ENCODE results near the gene HMGCR. TPM values are rescaled to one million over a fixed set of nuclear protein-coding genes. Genes with fewer than 3 reads are reported as not detected.

HMGCR gene
- polyA plus RNA-seq, 2 of the 4 experiments (the other 2 are of a cell fraction) = 25.9 to 35.0 TPM

DNA sequence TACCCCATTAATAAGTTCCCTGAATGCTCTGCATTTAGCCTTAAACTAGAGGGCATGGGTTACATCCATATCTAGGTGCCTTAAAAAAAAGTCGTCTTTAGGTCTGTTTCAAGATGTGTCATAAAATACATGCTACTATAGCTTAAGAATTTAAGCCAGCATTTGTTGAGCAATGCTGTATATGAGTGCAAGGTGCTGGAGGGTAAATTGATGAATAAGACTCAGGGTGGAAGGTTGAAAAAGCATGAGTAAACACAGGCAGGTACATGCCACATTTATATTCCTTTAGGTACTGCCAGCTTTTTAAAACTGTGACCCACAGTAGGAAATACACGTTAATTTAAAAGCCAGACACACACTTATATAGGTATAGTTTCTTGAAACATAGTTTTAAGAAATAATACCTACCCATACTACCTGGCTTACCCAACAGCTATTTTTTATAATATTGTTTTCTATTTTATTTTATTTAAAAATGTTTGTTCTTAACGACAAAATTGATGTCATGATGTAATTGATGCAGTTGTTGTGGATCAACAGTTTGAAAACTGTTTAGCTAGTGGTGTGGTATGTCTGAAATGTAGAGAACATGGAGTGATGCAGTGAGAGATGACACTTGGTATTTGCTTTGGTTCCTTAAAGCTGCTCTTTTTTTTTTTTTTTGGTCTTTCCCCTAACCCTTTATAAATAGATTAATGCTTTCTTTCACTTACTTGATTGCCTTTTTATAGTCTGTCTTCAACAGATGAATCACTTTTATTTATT, 3.9 kb downstream of the HMGCR start (continued):
- TF ChIP-seq, protein P1, sequence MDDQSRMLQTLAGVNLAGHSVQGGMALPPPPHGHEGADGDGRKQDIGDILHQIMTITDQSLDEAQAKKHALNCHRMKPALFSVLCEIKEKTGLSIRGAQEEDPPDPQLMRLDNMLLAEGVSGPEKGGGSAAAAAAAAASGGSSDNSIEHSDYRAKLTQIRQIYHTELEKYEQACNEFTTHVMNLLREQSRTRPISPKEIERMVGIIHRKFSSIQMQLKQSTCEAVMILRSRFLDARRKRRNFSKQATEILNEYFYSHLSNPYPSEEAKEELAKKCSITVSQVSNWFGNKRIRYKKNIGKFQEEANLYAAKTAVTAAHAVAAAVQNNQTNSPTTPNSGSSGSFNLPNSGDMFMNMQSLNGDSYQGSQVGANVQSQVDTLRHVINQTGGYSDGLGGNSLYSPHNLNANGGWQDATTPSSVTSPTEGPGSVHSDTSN (IDR thresholded peaks at IDR 0.05) = no peak
- TF ChIP-seq NFE2L2 (conservative IDR thresholded peaks at IDR 0.05; ENCODE audit: low read length) (no peak), RFX5 (IDR thresholded peaks at IDR 0.05) (no peak), HOXB13 (CRISPR knock-in tag; IDR thresholded peaks at IDR 0.05; ENCODE audit: low read depth) (no peak), ZSCAN20 (CRISPR knock-in tag; IDR thresholded peaks at IDR 0.05) (no peak)

DNA sequence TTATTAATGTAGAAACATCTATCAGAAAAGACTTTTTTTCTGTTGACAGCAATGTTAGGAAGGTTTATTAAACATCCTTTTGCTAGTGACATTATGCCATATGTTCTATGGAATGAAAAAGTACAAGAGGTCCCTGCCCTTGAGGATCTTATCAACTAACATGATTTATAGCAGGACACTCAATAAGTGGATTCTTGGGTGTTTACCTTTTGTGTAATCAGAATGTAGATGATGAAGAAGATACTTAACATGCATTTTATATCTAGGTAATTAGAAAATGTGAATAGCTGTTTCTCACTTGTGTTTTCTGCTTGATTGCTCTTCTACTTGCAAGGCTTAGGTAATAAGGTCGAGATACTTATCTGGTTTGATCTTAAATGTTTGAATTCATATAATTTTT, 4.9 kb downstream of the HMGCR start:
- CTCF ChIA-PET = no interaction called here

DNA sequence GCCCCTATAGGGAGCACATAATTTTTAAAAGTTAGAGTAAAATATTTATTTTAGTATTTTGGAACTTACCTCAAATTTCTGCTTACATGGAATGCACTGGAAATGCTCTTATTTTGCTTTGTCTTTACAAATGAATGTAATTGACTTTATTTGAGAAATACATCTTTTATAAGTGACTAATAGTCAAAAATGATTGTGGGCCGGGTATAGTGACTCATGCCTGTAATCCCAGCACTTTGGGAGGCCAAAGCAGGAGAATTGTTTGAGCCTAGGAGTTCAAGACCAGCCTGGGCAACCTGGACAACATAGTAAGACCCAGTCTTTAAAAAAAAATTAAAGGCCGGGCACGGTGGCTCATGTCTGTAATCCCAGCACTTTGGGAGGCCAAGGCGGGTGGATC, 5.8 kb downstream of the HMGCR start:
- H3K27ac ChIP-seq = no peak overlapping the region
- H3K4me3 ChIP-seq = no peak overlapping the region
- no peak for FAIRE-seq
- ChIA-PET CTCF (interaction anchor here (0.8 kb wide), 1 partner anchor 22 kb away, joined by 3 read pairs; no protein-coding TSS in a partner anchor), POLR2A (no interaction called here)
- no peaks in the 10 kb centered on the region for H3K9me3 ChIP-seq
- ATAC-seq = no peak
- 82% methylated on average over 4 of the region's 4 CpGs for WGBS (ENCODE audit: missing lambda C conversion rate)
- no peak overlapping the region for H3K4me2 ChIP-seq
- TF ChIP-seq FOSL2 (IDR thresholded peaks at IDR 0.05) (no peak), FOSL2 (CRISPR knock-in tag; IDR thresholded peaks at IDR 0.05) (peak; percentile 11; the same call in 1 of the 2 replicates), HEYL (CRISPR knock-in tag; IDR thresholded peaks at IDR 0.05) (no peak), RNF2 (IDR thresholded peaks at IDR 0.05; ENCODE audit: borderline replicate concordance, low read depth) (no peak)
- no peak for DNase-seq (ENCODE audit: low read depth in 1 of 2, low spot score in 1 of 2)
- peaks cover 34% of the 10 kb centered on the region for H3K4me1 ChIP-seq

More for the DNA sequence above, 4.9 kb downstream of the HMGCR start:
- ATAC-seq (no peak), DNase-seq (ENCODE audit: low read depth in 1 of 2, low spot score in 1 of 2) (no peak), FAIRE-seq (no peak)
- Histone ChIP-seq H3K27ac (no peak overlapping the region), H3K4me1 (peaks cover 34% of the 10 kb centered on the region), H3K9me3 (no peaks in the 10 kb centered on the region), H3K4me3 (no peak overlapping the region), H3K4me2 (no peak overlapping the region; the same call in 2 of the 3 replicates)
- WGBS (ENCODE audit: missing lambda C conversion rate) = 91% methylated on average over 1 of the region's 1 CpG
- TF ChIP-seq, protein P2, sequence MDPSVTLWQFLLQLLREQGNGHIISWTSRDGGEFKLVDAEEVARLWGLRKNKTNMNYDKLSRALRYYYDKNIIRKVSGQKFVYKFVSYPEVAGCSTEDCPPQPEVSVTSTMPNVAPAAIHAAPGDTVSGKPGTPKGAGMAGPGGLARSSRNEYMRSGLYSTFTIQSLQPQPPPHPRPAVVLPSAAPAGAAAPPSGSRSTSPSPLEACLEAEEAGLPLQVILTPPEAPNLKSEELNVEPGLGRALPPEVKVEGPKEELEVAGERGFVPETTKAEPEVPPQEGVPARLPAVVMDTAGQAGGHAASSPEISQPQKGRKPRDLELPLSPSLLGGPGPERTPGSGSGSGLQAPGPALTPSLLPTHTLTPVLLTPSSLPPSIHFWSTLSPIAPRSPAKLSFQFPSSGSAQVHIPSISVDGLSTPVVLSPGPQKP (IDR thresholded peaks at IDR 0.05; ENCODE audit: low read depth, low read length) = no peak
- TF ChIP-seq, protein P3, sequence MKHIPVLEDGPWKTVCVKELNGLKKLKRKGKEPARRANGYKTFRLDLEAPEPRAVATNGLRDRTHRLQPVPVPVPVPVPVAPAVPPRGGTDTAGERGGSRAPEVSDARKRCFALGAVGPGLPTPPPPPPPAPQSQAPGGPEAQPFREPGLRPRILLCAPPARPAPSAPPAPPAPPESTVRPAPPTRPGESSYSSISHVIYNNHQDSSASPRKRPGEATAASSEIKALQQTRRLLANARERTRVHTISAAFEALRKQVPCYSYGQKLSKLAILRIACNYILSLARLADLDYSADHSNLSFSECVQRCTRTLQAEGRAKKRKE (CRISPR knock-in tag; IDR thresholded peaks at IDR 0.05; ENCODE audit: low read depth) = no peak
- TF ChIP-seq SMC3 (IDR thresholded peaks at IDR 0.05) (no peak), MAZ (IDR thresholded peaks at IDR 0.05; ENCODE audit: borderline replicate concordance, low read depth, low read length) (no peak), NR3C1 (IDR thresholded peaks at IDR 0.05) (no peak), SREBF2 (IDR thresholded peaks at IDR 0.05) (no peak), RCOR1 (IDR thresholded peaks at IDR 0.05; ENCODE audit: low read depth, low read length) (no peak), KDM5A (IDR thresholded peaks at IDR 0.05) (no peak), KDM1A (IDR thresholded peaks at IDR 0.05; ENCODE audit: low read depth) (no peak), HOXA7 (CRISPR knock-in tag; IDR thresholded peaks at IDR 0.05) (no peak), ESRRA (IDR thresholded peaks at IDR 0.05; ENCODE audit: borderline replicate concordance, low read length) (no peak), PHF8 (IDR thresholded peaks at IDR 0.05; ENCODE audit: borderline replicate concordance, low read depth) (no peak), EP300 (IDR thresholded peaks at IDR 0.05) (no peak), FOXS1 (CRISPR knock-in tag; IDR thresholded peaks at IDR 0.05) (no peak)
- TF ChIP-seq, protein P4, sequence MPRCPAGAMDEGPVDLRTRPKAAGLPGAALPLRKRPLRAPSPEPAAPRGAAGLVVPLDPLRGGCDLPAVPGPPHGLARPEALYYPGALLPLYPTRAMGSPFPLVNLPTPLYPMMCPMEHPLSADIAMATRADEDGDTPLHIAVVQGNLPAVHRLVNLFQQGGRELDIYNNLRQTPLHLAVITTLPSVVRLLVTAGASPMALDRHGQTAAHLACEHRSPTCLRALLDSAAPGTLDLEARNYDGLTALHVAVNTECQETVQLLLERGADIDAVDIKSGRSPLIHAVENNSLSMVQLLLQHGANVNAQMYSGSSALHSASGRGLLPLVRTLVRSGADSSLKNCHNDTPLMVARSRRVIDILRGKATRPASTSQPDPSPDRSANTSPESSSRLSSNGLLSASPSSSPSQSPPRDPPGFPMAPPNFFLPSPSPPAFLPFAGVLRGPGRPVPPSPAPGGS (IDR thresholded peaks at IDR 0.05) = no peak
- TF ChIP-seq, protein P5, sequence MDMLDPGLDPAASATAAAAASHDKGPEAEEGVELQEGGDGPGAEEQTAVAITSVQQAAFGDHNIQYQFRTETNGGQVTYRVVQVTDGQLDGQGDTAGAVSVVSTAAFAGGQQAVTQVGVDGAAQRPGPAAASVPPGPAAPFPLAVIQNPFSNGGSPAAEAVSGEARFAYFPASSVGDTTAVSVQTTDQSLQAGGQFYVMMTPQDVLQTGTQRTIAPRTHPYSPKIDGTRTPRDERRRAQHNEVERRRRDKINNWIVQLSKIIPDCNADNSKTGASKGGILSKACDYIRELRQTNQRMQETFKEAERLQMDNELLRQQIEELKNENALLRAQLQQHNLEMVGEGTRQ (IDR thresholded peaks at IDR 0.05) = no peak
- POLR2A ChIA-PET = interaction anchor here (0.9 kb wide), 1 partner anchor 8 kb away, joined by 3 read pairs; no protein-coding TSS in a partner anchor

Measured in A549 (cell line).